CD4-positive, alpha-beta T cell treated with Interleukin-10 for 1 hour (primary cell): ENCODE data around the gene BRI3BP.
A peak's percentile ranks its signal among the peaks of the same experiment; 100 is the strongest.
"Not testable (repeated sequence)": the region's sequence is repeated elsewhere in the genome, so short reads cannot be mapped to it uniquely, and the experiment has no call there.

Experiments used
- DNase-seq: peaks from one replicate; pipeline ENCODE4 v3.0.0-alpha.2; 2020

BRI3BP gene

GRCh38 chr12:124975276-124975675 lies 18.2 kb upstream of the BRI3BP start:
- DNase-seq: no peak

GRCh38 chr12:124976999-124977398 lies 16.4 kb upstream of the BRI3BP start:
- DNase-seq: no peak

- DNase-seq: no peak
These were observed 13.9 kb upstream of the BRI3BP start for GRCh38 chr12:124979568-124979967.

- no peak for DNase-seq
These were observed 13.2 kb upstream of the BRI3BP start for GRCh38 chr12:124980098-124980892.

GRCh38 chr12:124986876-124987275 lies 6.6 kb upstream of the BRI3BP start:
- DNase-seq: not testable (repeated sequence)

DNA sequence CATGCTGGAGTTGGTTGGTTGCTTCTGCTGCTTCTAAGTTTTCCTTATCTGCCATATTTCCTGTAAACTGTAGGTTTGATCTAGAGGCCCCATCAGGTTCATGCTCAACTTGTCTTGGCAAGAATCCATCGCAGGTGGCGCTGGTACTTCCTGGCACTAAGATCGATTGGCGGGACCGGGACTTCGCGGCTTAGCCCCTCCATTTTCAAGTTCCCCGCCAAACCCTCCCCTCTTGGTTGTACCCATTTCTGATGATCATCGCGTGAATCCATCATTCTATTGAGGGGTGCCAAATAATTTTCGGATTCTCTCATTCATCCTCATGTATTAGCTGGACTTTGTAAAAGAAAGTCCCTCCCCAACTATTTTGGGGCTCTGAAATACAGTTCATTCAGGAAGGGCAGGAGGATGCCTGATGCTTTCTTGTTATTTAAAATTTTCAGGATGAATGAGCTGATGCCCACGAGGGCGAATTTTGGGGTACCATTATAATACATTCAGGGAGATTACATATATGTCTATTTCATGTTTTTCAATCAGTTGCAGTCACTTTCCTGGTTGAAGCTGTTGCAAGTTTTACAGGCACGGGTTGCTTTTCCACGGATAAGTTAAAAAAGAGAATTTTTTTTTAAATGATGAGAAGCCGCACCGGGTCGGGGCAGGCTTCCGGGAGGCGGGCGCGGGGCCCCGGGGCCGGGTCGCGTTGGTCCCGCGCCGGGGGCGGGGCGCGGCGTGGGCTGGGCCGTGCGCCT lies 395 bp upstream of the BRI3BP start:
- peak; percentile 88 for DNase-seq

DNA sequence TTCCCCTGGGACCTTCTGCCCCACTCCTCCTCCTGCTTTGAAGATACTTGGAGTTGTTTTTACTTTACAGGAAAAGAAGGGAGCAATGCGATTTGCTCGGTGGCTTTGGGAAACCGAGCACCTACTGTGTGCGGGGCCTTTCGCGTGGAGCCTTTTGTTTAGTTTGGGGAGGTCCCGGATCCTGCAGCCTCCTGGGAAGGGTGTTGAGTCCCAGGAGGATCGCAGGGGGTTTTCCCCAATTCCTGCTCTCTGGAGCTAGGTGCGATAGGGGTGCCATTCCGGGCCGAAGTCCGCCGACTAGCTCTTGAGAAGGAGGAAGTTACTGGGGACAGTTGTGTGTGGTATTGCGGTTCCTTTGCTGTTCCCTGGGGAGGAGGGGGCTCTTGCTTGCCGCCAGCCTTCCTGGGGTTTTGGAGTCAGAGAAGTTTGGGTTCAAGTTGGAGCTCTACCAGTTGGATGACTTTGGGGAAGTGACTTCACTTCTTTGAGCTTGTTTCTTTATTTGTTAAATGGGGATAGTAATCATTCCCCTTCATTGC lies 1.1 kb downstream of the BRI3BP start:
- no peak for DNase-seq

DNA sequence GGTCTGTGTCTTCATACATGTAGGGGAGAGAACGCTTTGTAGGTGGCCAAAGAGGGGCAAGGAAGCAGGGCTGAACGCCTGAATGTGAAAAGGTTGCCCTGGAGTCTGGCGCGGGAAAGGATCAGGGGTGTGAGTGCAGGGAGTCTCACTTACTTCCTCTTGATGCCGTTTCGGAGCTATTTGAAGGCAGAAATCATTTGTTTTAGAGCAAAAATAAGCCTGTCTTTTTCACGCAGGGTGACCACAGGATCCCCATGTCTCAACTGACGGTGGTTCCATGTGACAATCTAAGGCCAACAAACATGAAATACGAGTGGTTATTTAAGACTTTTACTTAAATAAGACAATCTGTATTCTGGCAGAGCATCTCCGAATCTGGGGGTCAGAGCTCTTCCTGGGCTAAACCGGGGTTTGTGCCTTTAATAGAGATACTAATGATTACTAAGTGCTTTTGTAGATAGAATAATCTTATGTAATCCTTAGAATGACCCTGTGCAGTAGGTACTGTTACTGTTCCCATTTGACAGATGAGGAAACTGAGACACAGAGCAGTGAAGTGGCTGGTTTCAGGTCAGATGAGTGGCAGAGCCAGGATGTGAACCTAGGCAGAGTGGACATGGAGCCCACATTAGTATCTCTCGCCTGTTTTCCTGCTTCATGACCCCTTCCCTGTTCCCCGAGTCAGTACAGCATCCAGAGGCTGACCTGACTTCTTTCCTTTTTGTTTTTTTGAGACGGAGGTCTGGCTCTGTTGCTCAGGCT lies 1.9 kb downstream of the BRI3BP start:
- no peak for DNase-seq

GRCh38 chr12:124998705-124999104 lies 5.3 kb downstream of the BRI3BP start:
- no peak for DNase-seq

DNA sequence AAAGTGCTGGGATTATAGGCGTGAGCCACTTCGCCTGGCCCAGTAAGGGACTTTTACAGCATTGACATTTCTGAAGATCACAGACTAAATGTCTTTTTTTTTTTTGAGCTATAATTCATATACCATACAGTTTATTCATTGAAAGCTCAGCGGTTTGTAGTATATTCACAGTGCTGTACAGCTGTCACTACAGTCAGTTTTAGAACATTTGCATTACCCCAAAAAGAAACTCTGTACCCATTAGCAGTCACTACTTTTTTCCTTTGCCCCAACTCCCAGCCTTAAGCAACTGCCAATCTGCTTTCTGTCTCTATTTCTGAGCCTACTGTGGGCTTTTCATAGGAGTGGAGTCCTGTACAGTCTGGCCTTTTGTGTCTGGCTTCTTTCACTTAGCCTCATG lies 8.2 kb downstream of the BRI3BP start:
- no peak for DNase-seq

- DNase-seq: no peak
These were observed 9.6 kb downstream of the BRI3BP start for GRCh38 chr12:125003021-125003420.

DNA sequence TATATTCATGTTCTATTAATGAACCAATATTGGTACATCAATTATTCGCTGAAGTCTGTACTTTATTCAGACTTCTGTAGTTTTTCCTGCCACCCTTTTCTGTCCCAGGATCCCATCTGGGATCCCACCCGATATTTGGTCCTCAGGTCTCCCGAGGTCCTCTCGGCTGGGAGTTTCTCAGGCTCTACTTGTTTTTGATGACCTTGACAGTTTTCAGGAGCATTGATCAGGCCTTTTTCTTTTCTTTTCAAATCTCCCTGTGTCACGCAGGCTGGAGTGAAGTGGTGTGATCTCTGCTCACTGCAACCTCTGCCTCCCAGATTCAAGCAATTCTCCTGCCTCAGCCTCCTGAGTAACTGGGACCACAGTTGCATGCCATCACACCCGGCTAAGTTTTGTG lies 11.2 kb downstream of the BRI3BP start:
- no peak for DNase-seq

GRCh38 chr12:125005652-125006051 lies 12.2 kb downstream of the BRI3BP start:
- DNase-seq: no peak

GRCh38 chr12:125006365-125006764 lies 12.9 kb downstream of the BRI3BP start:
- no peak for DNase-seq

GRCh38 chr12:125013816-125014442 lies 20.5 kb downstream of the BRI3BP start:
- no peak for DNase-seq

- DNase-seq: no peak
These were observed 21.1 kb downstream of the BRI3BP start for GRCh38 chr12:125014526-125014925.

DNA sequence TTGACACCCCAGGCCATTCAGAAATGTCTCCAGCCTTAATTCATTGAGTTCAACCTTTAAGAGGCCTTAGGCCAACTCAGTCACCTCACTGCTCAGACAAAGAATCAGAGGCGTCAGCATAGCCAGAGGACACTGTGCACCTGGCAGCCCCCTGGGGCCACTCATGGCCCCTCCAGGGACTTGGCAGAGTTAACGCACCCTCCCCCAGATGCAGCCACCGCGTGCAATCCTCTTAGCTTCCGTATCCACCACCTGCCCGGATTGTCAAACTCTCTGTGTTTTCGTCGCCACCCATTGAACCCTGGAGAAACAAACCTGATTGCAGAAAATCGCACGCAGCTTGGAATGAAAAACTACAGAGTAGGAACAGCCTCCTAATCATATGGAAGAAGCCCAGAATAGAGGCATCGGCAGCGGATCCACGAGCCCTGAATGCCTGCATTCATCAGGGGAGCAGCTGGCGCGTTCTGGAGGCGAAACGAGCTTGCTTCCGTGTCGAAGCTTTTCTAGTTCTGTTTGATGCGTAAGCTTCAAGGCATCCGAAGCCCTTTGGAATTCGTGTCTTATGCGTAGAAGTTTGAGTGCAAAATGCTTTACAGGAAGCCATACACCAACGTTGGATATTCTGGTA lies 22.4 kb downstream of the BRI3BP start:
- no peak for DNase-seq

DNA sequence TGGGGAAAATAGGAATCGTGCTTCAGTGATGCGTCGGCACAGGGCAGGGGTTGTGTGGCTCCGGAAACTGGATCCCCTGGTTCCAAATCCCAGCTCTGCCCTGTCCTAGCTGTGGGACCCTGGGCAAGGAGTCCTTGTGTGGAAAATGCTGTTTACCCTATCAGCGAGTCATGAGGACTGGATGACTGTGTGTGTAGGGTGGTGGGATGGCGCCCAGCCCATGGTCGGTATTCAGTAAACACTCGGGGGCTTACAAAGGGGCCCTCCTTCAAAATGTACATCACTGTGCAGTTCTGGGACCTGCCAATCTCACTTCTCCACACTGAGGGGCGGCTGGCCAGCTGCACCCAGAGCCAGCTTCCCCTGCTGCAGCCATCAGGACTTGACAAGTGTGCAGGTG lies 24.4 kb downstream of the BRI3BP start:
- DNase-seq: no peak

DNA sequence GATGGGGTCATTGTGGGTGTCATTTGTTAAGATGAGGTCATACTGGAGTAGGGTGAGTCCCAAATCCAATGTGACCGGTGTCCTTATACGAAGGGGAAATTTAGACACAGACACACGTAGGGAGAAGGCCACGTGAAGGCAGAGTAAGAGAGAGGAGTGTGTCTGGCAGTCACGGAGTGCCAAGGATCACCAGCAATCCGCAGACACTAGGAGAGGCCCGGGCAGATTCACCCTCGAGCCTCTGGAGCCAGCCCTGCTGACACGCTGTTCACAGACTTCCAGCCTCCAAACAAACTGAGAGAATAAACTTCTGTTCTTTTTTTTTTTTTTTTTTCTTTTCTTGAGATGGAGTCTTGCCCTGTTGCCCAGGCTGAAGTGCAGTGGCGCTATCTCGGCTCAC lies 24.9 kb downstream of the BRI3BP start:
- no peak for DNase-seq

GRCh38 chr12:125021096-125021495 lies 27.7 kb downstream of the BRI3BP start:
- DNase-seq: no peak

GRCh38 chr12:125021771-125022170 lies 28.3 kb downstream of the BRI3BP start:
- DNase-seq: no peak

- DNase-seq: no peak
These were observed 29.6 kb downstream of the BRI3BP start for GRCh38 chr12:125023065-125023464.
